Activated CD4-positive, CD25-positive, alpha-beta regulatory T cell (primary cell): ENCODE results near the gene CBFA2T3.
"Not testable (repeated sequence)": the region's sequence is repeated elsewhere in the genome, so short reads cannot be mapped to it uniquely, and the experiment has no call there.

Experiments used
- DNase-seq, 4 experiments: peaks; one replicate each; lab custom pipeline; 2025; lab: John Stamatoyannopoulos, UW

The CBFA2T3 gene

DNA sequence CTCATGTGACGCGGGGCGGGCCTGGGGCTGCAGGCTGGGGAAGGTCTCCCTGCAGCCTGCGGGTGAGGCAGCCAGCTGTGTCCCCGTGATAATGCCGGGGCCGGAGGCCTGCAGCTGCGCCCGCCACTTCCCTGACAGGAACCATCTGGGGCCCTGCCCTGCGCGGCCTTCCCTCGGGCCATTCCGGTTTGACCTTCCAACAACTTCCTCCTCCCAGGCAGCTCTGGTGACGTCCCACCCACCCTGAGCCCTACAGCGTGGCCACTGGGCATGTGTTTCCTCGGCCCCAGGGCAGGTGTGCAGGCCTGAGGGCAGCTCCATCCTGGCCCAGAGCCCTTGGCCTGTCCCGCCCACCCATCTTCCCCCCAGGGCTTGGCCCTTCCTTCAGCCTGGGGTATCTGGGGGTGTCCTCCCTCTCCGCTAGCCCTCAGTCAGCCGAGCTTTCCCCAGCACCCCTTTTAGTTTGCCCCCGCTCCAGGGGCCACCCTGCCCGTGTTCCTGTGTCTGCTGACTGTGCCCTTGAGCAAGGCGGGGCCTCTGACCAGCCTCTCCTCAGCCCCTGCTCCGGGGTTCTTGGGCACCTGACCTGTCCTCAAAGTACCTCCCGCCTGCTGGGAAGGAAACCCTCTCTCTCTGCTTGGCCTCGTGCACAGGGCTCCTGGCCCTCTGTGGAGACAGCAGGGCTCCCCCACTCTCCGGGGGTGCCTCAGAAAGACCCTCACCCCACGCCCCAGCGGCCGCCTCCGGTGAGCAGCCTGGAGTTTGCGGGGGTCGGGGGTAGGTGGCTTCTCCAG, at the start of gene CBFA2T3:
Gene CBFA2T3 (minus strand): TSS at position 190 of the 794 bp plus-strand sequence. CDS start 400 bp downstream, outside the sequence.
- no peak for DNase-seq

DNA sequence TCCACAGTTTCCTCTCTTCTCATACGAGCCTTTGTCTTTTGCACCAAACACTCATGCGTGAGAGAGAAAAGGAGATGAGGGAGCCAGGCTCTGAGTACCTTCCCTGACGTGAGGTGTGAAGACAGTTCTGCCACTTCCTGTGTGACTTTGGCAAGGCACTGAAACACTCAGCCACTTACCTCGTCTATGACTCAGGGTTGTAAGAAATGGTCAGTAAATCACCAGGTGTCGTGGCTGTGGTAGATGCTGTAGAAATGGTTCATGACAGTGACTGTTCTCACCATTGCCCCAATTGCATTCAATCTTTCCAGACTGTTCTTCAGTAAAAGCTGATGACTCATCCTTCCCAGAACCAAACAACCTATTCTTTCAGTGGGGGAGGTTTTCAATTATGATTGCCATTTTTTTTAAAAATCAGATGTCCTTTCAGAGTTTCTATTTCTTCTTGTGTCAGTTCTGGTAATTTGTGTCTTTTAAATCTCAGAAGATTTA, 49.2 kb upstream of the CBFA2T3 start:
- peak in 1 of 4 experiments; percentile 15 for DNase-seq

DNA sequence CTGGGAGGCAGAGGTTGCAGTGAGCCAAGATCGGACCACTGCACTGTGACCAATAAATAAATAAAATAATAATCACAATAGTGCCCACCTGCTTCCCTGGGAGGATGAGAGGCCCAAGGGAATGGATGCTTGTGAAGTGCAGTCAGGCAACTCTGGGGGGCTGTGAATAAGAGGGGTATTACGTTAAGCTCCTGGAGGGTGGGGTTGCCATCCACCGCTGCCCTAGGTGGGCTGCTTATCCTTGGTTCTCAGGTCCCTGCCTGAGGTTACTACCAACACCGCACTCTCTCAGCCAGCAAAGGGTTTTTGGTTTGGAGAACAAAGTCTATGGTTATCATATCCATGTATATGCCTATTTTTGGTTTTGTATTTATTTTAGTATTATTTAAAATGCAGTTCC, 48.6 kb upstream of the CBFA2T3 start:
- DNase-seq = no peak

DNA sequence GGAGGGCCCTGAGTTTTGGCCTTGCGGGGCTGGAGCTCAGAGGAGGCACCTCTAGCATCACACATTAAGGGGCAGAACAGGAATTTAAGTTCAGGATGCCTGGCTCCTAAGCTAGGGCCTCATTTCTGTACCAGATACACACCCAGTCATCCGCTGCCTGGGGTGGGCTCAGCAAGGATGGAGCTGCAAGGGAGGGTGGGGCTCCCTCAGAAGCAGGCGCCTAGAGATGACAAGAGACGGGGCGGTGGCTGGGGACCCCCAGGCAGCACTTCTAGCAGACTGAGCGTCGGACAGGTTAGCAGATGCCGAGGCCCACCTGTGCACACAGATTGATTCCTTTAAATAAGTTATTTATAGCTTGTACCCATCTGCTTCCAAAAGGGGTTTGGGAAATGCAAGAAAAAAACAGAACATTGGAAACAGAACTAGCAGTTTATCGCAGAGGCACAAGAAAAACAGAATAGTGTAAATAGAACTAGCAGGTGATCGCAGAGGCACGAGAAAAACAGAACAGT, 47.6 kb upstream of the CBFA2T3 start:
- no peak for DNase-seq

DNA sequence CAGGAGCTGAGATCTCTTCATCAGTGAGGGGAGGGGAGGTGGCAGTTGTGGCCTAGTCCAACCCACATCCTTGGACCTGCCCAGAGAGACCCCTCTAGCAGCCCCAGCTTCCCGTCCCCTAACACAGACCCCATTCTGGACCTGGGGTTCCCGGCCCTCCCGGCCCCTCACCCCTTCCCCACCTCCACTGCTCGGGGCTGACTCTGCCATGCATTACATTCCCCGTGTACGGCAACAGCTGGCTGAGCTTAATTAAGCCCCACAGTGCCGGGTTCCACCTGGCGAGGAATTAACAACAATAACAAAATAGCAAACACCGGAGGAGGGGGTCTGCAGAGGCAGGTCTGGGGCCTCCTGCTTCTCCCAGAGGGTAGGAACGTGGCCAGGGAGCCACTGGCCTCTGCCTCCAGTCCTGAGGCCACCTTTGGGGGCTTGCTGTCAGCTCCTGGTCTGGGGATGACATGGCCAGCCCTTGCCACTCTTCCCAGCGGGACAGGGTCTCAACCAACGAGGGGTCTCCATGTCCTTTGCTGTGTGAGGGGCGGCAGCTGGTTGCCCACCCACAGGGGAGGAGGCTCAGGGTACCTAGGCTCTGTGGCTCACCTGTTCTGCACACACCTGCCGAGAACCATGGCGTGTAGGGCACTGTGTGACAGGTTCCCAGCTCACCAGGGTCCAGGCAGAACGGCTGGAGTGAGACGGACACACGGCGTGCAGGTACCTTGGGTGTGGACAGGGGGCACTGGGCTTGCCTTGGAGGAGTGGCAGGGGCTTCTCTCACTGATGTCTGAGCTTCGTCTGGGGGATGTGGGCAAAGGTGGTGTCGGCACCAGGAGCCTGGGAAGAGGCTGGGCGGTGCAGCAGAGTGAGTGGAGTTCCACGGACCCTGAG, 46.9 kb upstream of the CBFA2T3 start:
- no peak for DNase-seq

DNA sequence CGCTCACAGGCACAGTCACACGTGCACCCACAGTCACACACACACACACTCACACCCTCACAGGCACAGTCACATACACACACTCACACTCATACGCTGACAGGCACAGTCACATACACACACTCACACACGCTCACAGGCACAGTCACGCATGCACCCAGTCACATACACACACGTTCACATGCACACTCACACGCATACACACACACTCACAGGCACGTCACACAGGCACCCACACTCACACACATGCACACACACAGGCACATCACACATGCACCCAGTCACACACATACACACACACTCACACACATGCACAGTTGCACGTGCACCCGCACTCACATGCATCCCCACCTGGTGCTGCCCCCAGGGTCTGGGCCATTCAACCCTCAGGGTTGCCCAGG, 46.1 kb upstream of the CBFA2T3 start:
- no peak for DNase-seq

DNA sequence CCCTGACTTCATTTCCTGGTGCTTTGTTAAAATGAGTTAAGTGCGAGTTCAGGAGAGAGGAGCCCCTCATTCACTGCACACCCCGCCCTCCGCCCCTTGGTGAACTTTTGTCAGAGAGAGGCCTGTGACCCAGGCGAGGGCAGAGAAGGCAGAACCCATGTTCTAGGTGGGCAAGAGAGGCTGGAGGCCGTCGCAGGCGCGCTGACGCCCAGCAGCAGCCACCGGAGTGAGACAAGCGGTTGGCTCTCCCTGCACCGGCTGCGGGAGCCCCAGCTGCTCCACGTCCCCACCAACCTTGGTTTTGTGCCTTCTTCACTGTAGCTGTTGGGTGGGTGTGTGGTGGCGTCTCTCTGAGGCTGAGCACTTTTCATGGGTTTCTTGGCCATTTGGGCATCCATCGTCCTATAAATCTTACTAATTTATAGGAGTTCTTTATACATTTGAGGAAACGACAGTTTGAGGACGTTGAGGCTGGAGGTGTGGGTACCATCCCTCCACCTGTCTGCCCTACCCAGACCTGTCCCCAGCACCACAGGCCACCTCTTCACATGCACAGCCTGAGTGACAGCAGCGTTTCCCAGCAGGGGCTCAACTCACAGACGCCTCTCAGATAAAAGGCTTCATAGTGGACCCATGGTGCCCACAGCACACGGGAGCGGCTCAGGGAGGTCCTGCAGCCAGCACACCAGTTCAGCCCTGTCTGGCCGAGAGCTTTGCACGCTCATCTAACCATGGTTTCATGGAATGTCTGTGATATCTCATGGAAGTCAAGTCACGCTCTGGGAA, 45.2 kb upstream of the CBFA2T3 start:
- no peak for DNase-seq

DNA sequence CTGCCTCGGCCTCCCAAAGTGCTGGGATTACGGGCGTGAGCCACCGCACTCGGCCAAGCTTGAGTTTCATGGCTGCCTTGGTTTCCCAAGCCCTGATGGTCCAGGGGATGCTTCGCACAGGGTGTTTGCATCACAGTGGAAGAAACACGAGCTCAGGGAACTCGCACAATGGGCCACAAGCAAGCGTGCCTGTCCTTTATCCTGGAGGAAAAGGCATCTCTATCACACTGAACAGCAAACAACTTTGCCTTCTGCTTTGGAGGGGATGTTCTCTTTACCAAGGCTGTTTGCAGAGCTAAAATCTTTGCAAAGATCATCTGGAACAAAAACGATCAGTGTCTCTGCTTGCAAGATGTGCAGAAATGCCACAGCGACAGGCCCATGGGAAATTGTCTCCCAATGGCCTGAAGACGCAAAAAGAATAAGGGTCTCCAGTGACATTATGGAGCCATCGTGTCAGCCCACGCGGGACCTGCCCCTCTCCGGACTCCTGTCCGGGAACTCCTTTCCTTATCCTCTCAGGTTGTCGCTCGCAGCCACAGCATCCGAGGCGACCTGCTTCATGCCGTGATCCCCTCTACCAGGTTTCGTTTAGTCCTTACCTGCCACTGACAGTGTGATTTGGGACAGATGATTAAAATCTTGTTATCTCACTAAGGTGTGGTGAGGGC, 44.1 kb upstream of the CBFA2T3 start:
- no peak for DNase-seq

DNA sequence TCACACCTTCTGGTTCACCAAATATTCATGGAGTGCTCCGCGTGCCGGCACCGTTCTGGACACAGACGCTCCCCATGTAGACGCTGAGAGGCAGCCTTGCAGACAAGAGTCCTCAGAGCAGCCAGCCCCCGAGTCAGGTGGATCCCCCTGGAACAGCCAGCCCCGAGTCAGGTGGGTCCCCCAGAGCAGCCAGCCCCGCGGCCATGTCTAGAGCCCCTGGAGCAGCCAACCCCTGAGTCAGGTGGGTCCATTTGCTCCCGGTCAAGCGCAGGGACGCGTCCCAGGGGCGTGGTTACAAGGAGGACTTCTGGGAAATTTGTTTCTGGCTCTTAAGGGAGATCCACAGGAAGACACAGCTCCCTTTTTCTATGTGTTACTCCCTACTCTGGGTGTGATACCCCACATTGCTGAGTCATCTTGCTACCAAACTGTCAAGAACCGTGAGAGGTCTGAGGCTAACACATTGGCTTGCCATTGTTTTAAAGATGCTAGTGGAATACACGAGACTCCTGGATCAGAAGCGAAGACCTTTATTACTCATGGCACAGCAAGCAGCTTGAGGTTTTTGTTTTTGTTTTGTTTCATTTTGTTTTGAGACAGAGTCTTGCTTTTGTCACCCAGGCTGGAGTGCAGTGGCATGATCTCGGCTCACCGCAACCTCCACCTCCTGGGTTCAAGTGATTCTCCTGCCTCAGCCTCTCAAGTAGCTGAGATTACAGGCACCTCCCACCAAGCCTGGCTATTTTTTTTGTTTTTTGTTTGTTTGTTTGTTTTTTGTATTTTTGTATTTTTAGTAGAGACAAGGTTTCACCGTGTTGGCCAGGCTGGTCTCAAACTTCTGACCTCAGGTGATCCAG, 43.3 kb upstream of the CBFA2T3 start:
- no peak for DNase-seq

DNA sequence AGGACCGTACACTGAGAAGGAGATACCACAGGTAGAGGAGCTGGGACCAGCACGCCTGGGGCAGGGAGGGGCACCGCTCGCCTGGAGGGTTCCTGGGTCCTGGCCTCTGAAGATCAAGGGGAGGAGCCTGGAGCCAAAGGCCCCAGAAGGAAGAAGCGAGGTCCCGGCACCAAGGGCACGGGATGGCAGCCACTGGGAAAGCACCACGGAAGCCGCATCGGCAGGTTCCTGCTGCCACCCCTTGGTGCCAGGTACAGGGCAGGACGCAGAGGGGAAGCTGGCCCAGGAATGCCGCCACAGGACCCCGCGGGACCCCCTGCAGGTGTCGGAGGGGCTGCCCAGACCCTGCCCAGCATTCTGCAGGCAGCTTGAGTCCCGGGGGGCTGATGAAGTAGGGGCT, 42.5 kb upstream of the CBFA2T3 start:
- DNase-seq = no peak

DNA sequence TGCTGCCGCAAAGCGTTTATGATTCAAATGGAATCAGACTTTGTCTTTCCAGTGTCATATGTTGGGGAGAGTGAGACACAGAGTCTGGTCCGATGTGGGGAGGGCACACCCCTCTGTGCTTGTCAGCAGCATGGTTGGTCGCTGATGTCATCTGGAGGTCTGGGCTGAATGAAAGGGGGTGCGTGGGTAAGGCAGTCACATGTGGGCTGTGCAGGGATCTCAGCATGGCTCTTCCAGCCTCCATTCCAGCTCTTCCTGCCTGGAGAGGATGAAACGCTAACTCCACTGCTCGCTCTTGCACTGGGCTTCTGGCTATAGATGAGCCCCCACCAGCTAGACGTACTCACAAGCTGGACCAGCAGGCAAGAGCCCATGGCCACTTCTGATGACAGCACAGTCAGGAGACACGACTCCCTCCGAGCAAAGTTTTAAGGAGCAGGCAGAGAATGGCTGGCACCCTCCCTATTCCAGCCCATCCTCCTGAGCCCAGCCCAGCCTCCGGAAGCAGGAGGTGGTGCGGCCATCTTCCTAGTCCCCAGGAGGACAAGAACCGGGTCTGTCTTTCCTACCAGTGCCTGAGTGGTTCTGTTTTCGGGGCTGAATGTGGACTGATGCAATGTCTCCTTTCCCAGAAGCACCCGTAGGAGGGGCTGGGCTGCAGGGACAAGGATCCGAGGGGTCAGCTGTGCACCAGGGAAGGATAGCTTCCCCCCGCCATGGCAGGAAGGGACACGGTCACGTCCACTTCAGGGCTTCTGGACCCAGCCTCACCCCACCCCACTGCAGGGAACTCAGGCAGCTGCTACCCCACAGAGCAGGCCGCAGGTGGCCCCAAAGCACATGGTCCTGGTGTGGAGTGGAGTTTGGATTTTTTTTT, 41.5 kb upstream of the CBFA2T3 start:
- no peak for DNase-seq

DNA sequence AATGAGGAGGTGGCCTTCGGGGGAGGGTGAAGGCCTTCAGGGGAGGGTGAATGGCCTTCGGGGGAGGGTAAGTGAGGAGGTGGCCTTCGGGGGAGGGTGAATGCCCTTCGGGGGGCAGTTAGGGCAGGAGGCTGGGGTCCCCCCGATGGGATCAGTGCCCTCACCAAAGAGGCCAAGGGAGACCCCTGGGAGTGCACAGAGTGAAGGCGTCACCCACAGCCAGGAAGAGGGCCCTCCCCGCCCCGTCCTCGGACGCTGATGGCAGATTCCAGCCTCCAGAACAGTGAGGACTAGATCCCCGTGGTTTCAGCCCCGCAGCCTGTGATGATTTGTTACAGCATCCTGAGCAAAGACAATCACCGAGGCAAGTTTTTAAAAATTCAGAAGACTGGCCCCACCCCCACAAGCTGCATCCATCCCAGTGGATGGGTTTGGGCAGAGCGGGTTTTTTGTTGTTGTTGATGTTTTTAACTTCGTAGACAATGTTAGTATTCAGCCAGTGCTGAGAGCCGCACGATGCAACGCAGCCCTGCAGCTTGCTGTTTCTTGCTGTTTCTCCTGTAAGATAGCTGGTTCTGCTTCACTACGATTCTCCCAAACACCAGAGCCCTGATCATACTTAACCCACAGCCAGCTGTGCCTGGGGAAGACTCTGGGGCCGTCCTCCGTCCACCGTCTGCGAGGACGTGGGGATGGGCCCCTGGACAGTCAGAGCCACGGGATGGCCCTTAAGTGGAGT, 40.7 kb upstream of the CBFA2T3 start:
- DNase-seq = no peak

DNA sequence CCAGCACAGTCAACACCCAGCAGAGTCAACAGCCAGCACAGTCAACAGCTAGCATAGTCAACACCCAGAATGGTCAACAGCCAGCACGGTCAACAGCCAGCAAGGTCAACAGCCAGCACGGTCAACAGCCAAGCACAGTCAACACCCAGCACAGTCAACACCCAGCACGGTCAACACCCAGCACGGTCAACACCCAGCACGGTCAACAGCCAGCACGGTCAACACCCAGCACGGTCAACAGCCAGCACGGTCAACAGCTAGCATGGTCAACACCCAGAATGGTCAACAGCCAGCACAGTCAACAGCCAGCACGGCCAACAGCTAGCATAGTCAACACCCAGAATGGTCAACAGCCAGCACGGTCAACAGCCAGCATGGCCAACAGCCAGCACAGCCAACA, 39.6 kb upstream of the CBFA2T3 start:
- DNase-seq = not testable (repeated sequence)

DNA sequence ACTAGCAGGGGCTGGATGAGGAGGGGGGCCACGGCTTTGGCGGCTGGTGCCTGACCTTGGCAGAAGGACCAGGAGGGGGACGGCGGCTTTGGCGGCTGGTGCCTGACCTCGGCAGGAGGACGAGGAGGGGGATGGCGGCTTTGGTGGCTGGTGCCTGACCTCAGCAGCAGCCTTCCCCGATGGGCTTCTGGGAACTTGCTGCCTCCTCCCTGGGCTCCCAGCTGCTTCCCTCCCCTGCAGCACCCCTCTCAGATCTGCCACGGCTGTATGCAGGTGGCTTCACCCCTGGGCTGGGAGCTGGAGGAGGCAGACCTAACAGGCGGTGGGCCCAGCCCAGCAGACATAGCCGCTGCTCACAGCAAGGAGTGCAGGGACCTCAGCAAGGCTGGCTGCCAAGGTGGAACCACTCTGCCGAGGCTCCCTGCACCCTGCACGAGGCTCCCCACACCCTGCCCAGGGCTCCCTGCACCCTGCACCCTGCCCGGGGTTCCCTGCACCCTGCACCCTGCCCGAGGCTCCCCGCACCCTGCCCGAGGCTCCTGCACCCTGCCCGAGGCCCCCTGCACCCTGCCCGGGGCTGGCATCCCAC, 38.4 kb upstream of the CBFA2T3 start:
- DNase-seq = no peak

DNA sequence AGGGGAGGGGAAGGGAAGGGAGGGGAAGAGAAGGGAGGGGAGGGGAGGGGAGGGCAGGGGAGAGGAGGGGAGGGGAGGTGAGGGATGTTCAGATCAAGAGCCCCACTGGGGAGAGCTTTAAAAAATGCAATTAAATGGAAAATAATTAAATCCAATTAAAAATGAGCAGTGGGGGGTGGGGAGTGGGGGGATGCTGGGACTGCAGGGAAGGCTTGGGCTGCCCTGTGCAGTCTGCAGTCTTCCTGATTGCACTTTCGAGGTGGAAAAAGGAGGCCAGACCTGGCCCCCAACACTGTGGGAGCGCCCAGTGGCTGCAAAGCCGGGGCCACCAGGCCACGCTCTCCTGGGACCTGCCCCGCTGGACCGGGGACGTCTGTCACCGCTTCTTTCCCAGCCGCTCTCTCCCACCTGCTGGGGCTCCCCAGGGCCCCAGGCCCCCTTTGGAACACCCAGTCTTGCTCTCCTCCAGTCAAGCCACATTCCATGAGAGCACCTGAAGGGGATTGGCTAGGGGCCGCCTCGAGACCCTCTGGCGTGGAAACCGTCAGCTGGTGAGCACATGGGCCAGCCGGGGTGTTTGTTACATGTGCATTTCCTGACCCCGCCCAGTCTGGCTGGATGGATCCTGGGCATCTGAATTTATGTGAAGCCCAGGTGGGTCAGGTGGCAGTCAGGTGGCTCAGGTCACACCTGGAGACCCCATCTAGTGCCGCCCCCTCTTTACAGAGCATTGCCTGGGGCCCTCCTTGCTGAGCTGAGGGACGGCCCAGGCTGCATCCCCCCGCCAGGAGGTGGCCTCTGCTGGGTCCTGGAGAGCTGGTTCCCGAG, 37.6 kb upstream of the CBFA2T3 start:
- no peak for DNase-seq

DNA sequence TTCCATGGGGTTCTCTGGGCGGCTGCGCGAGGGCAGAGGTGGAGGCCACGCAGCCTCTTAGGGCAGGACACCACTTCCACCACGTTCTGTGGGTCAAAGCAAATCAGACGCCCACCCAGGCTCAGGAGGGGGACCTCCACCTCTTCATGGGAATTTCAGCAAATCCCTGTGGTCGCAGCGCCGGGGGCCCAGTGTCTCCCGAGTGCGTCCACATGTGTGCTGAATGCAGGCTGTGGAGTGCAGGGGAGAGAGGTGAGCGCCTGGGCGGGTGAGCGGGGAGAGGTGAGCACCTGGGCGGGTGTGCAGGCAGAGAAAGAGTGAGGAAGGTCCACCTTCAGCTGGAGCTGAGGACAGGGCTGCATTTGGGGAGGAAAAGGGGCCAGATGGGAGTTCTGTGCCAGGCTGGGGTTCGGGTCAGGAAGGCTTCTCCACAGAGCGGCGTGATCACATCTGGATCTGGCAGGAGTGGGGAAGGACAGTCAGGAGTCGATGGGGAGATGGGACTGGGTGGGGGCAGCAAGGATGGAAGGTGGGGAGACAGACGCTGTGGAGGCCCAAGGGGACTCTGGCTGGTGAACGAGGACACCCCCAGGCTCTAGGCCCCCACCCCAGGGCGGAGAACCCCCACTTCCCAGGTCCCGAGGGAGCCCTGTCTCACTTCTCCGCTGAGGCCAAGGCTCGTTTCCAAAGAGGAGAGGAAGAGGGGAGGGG, 36.8 kb upstream of the CBFA2T3 start:
- no peak for DNase-seq

DNA sequence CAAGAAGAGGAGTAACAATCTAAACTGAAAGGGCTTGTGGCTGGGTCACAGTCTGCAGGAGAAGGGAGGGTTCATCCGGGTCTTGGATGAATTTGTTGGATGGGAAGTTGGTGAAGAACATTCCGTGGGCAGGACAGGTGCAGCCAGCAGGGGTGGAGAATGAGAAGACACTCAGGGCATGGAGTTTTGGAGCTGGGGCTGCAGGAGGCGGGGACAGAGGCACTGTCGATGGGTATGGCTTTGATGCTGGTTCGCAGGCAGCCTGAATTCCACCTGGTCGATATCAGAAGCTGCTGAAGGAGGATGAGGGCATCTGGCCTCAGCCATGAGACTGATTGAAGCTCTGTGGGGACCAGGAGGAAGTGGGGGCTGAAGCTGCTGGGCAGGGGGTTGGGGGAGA, 36.1 kb upstream of the CBFA2T3 start:
- no peak for DNase-seq
